NCI-H2029 (cell line): ENCODE measurements around the gene RNU7-1.
A peak's percentile ranks its signal among the peaks of the same experiment; 100 is the strongest.

ENCODE experiments used
- DNase-seq: peaks from one replicate; lab custom pipeline; 2025; lab: John Stamatoyannopoulos, UW

The RNU7-1 gene

DNA sequence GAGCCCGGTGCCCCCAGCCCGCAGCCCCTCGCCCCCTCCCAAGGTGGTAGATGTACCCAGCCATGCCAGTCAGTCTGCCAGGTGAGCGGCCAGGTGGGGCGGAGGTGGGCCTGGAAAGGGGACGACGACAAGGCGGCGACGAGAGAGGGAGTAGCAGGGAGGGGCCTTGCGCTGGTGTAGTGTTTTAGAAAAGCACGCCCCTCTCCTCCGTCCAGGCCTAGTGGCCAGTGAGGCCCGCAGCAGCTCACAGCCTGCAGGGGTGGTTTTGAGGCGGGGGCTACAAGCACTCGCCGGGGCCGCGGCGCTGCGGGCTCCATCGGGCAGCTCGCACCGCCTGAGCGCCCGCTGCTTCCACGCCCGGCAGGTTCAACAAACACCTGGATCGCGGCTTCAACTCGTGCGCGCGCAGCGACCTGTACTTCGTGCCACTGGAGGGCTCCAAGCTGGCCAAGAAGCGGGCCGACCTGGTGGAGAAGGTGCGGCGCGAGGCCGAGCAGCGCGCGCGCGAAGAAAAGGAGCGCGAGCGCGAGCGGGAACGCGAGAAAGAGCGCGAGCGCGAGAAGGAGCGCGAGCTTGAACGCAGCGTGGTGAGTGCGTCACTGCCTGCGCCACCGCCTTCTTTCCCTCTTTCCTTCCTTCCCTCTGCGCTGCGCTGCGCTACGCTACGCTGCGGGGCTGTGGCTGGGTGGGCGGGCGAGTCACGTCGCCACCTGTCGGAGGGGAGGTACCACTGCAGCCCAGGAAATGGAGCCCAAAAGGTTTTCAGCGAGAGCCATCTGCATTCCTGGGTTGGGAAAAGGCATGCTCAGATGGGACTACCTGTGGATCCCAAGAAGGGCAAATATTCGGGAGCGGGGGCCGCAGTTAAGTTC is 5.9 kb upstream of the RNU7-1 start:
- DNase-seq: peak; percentile 97

- no peak for DNase-seq
These were observed 5.0 kb upstream of the RNU7-1 start for GRCh38 chr12:6938353-6939190.

GRCh38 chr12:6939191-6939540 is 4.5 kb upstream of the RNU7-1 start:
- no peak for DNase-seq

- no peak for DNase-seq
These were observed 2.3 kb upstream of the RNU7-1 start for GRCh38 chr12:6941267-6941666.

- DNase-seq: no peak
These were observed 1.8 kb upstream of the RNU7-1 start for GRCh38 chr12:6941782-6942181.

DNA sequence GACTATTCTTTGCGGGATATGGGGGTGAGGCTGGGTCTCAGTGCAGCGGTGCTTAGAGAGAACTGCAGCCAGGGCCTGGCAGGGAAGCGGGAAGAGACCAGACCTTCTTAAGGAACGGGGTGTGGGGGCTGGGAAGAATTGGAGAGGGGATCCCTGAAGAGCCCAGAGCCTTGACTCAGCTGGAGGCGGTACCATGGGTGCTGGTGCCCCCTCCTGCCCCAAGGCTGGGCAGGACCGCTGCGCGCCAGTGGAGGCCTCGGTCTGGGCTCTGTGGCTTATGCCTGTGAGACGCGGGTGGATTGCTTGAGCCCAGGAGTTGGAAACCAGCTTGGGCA is 1.3 kb upstream of the RNU7-1 start:
- DNase-seq: no peak

GRCh38 chr12:6943389-6943721 is 261 bp upstream of the RNU7-1 start:
- DNase-seq: peak; percentile 89

GRCh38 chr12:6944381-6945186 is 968 bp downstream of the RNU7-1 start:
- DNase-seq: peak; percentile 95

- DNase-seq: no peak
These were observed 2.0 kb downstream of the RNU7-1 start for GRCh38 chr12:6945613-6946012.

DNA sequence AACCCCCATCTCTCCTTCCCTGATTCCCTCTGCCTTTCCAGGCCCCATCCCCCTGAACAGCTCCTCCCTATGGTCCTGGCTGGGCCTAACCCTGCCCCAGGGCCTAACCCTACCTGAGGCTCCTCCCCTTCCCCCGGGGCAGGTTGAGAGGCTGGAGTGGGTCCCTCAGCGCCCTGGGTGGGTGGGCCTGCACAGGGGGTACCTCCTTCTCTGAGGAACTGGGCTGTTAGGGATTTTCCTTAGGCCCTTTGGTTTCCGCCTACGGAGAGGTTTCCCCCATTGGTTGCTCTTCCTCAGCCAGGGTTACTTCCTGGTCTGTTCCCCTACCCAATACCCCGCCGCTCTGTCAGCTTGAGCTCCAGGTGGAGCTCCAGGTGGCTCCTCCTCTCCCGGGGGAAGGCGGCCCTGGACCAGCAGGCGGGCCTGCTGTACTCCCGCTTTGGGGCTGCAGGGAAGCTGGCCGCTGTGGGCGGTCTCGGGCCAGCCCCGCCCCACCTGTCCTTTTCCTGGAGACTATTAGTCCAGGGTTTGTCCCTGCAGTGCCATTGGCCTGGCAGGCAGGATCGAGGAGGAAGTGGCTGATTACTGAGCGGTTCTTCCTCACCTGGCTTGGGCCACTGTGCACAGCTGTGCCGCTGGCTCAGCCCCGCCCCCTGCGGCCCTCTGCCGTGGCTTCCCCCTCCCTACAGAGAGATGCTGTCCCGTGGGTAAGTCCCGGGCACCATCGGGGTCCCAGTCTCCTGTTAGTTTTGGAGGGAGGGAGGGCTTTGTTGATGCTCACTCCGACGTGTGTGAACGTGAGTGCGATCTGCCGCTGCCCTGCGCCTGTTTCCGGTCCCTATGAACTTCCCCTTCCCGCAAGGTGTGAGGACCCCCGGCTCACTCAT is 2.7 kb downstream of the RNU7-1 start:
- DNase-seq: peak; percentile 98

DNA sequence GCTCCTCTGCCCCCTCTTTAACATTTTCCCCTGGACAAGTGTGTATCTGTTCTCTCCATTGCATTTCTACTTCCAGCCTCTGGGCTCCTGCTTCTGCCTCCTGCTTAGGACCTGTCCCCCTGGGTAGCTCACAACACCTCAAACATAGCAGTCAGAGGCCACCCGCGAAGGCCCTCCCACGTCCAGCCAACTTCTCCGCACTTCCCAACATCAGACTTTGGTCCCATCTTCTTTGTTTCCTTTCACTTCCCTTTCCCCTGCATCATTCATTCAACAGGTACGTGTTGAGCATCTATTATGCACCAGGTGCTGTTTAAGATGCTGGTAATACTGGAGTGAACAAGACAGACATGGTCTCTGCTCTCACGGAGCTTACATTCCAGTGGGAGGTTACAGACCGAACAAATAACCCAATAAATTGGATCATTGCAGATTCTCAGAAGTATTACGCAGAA is 3.3 kb downstream of the RNU7-1 start:
- no peak for DNase-seq

GRCh38 chr12:6947615-6948014 is 4.0 kb downstream of the RNU7-1 start:
- no peak for DNase-seq

DNA sequence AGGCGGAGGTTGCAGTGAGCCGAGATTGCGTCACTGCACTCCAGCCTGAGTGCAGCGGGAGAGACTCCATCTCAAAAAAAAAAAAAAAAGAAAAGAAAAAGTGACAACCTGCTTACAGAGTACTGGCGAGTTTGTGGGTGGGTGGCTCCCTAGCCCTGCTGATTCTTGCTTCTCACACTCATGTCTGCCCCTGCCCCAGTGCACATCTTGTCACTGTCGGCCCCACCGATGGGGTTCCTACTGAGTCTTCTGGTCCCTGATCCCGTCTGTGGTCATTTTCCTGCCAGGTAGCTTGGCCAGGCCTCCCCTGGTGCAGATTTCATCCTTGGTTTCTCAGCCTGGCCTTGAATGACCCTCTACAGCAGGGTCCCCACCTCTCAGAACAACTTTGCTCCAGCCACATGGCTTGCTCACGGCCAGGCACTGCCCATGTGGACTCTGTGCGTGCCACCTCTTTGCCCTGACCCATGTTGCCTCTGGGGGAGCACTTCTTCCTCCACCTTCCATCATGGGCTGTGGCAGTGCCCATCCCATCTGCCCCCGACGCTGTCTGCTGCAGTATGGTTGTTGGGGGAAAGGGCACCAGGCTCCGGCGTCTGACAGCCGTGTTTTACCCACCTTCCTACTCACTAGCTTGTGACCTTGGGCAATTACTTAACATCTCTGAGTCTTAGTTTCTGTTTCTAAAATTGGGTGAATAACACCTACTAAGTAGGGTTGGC is 5.4 kb downstream of the RNU7-1 start:
- DNase-seq: no peak

DNA sequence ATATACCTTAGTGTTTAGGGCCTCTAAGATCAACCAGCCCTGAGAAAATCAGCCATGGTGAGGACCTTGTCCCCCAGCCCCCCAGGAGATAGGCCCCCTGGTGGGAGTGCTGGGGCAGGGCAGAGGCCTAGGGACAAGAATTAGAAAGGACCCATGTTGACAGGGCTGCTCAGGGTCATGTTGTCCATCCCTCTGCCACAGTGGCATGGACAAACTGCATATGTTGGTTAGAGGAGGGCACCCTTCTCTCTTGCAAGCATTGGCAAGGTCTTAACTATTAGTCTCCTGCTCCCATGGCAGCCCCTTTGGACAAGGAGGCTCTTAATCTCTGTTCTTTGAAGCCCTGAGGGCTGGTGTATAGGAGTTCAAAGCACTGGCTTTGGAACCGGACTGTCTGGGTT is 6.8 kb downstream of the RNU7-1 start:
- no peak for DNase-seq

DNA sequence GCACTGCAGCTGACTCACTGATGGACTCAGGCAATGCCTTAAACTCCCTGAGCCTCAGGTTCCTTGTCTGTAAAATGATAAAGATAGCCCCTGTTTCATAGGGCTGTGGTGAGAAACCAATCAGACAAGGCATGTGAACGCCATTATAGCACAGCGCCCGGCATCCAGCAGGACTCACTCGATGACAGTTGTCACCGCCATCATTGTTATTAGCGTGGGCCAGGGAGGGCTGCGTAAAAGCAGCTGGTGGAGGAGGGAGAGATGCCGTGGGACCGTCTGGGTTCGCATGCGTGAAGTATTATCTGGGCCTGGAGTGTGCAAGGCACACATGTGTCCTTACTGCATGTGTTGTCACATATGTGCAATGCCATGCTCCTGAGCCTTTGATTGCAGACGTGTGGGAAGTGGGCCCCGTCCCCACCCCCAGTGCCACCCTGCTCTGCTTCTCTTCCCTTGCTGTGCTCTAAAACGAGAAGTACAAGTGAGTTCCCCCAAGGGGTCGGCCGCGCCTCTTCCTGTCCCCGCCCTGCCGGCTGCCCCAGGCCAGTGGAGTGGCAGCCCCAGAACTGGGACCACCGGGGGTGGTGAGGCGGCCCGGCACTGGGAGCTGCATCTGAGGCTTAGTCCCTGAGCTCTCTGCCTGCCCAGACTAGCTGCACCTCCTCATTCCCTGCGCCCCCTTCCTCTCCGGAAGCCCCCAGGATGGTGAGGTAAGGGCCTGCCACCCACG is 7.4 kb downstream of the RNU7-1 start, which contains the start of gene PTPN6:
PTPN6 (plus strand) TSS at position 546 of the 730 bp plus-strand sequence; CDS start at position 703, 157 bp downstream.
- no peak for DNase-seq

DNA sequence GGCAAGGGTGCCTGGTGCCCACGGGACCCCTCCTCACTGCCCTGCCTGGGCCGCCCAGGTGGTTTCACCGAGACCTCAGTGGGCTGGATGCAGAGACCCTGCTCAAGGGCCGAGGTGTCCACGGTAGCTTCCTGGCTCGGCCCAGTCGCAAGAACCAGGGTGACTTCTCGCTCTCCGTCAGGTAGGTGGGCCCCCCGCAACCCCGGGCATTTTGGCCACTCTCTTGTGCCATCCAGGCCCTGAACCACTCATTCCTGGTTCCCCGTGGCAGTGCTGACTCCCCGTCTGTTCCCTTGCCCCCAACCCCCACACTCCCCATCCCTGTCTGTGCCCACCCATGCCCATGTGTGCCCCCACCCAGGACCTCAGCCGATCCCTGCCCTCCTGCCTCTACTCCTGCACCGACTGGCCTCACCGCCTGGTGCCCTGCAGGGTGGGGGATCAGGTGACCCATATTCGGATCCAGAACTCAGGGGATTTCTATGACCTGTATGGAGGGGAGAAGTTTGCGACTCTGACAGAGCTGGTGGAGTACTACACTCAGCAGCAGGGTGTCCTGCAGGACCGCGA is 8.0 kb downstream of the RNU7-1 start:
- no peak for DNase-seq

GRCh38 chr12:6952121-6952862 is 8.7 kb downstream of the RNU7-1 start:
- no peak for DNase-seq

DNA sequence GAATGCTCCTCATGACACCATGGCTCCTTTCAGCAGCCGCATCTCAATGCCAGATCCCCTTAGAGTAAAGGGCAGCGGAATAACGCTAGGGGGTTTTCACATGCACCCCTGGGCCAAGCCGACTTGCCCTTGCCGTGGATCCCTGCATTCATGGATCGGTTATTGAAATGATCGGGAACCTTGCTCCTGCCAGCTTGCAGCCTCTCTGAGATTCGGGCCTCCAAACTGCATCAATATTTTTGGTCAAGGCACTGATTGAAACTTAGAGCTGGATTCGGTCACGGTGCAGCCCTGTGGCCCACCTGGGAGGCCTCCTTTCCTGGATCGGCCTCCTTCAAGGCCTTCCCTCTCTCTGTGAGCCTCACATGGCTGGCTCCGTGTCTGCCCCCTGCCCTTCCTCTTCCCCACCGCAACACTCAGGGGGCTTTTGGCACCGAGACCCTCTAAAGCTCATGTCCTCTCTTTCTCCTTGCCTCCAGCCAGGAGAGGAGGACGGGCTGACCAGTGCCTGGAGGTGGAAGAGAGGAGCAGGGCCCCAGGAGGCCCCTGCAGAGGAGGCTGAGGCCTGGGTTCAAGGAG is 9.3 kb downstream of the RNU7-1 start:
- no peak for DNase-seq
